Measurements from ENCODE around the gene CELF2. TPM values are rescaled to one million over a fixed set of nuclear protein-coding genes. Genes with fewer than 3 reads are reported as not detected.

The CELF2 gene
- total RNA-seq, 4 donors from 2014 or later, result 28.7 to 55.4 (median 35.0) TPM

GRCh38 chr10:11065567-11065966 lies 47.9 kb downstream of the CELF2 start:
- intact Hi-C loops (cut with DNase I), result no loop called here
- TF ChIP-seq POLR2A (IDR thresholded peaks at IDR 0.05), result no peak
- no peak for TF ChIP-seq CTCF (IDR thresholded peaks at IDR 0.05)
- Histone ChIP-seq H3K27ac (no peak overlapping the region), H3K36me3 (no peaks in the 10 kb centered on the region), H3K27me3 (no peaks in the 10 kb centered on the region), H3K4me1 (no peaks in the 10 kb centered on the region), H3K4me3 (replicated peaks in 1 of 3) (no peak overlapping the region), H3K9me3 (no peaks in the 10 kb centered on the region)
- no peak for DNase-seq
- WGBS, 2 donors, result 93 to 96% methylated on average over 4 of the region's 4 CpGs

- Histone ChIP-seq H3K4me1 (no peaks in the 10 kb centered on the region), H3K9me3 (no peaks in the 10 kb centered on the region), H3K27me3 (no peaks in the 10 kb centered on the region), H3K4me3 (replicated peaks in 1 of 3) (no peak overlapping the region), H3K36me3 (no peaks in the 10 kb centered on the region), H3K27ac (no peak overlapping the region)
- intact Hi-C loops (cut with DNase I), result no loop called here
- WGBS, 2 donors, result 95 to 99% methylated on average over 4 of the region's 4 CpGs
- TF ChIP-seq POLR2A (IDR thresholded peaks at IDR 0.05) (no peak), CTCF (IDR thresholded peaks at IDR 0.05) (no peak)
- DNase-seq, result no peak
These were observed 48.8 kb downstream of the CELF2 start for GRCh38 chr10:11066520-11066919.

- H3K4me1 ChIP-seq, result no peaks in the 10 kb centered on the region
- DNase-seq, result no peak
- no peaks in the 10 kb centered on the region for H3K36me3 ChIP-seq
- WGBS, 2 donors, result 91 to 96% methylated on average over 4 of the region's 4 CpGs
- no peak overlapping the region for H3K4me3 ChIP-seq (replicated peaks in 1 of 3)
- TF ChIP-seq CTCF (IDR thresholded peaks at IDR 0.05) (no peak), POLR2A (IDR thresholded peaks at IDR 0.05) (no peak)
- no peak overlapping the region for H3K27ac ChIP-seq
- H3K9me3 ChIP-seq, result no peaks in the 10 kb centered on the region
- no peaks in the 10 kb centered on the region for H3K27me3 ChIP-seq
- intact Hi-C loops (cut with DNase I), result no loop called here
These were observed 51.4 kb downstream of the CELF2 start for GRCh38 chr10:11068861-11069633.

- no peaks in the 10 kb centered on the region for H3K9me3 ChIP-seq
- no peaks in the 10 kb centered on the region for H3K4me1 ChIP-seq
- H3K36me3 ChIP-seq, result no peaks in the 10 kb centered on the region
- no peaks in the 10 kb centered on the region for H3K27me3 ChIP-seq
- intact Hi-C loops (cut with DNase I), result no loop called here
- no peak overlapping the region for H3K4me3 ChIP-seq (replicated peaks in 1 of 3)
- WGBS, 2 donors, result 81 to 87% methylated on average over 4 of the region's 4 CpGs
- no peak for TF ChIP-seq CTCF (IDR thresholded peaks at IDR 0.05)
- no peak for TF ChIP-seq POLR2A (IDR thresholded peaks at IDR 0.05)
- no peak overlapping the region for H3K27ac ChIP-seq
- no peak for DNase-seq
These were observed 55.7 kb downstream of the CELF2 start for GRCh38 chr10:11073410-11073809.

- no peaks in the 10 kb centered on the region for H3K4me1 ChIP-seq
- H3K27me3 ChIP-seq, result no peaks in the 10 kb centered on the region
- WGBS, 2 donors, result 83% methylated on average over 4 of the region's 4 CpGs
- intact Hi-C loops (cut with DNase I), result no loop called here
- H3K9me3 ChIP-seq, result no peaks in the 10 kb centered on the region
- TF ChIP-seq CTCF (IDR thresholded peaks at IDR 0.05) (no peak), POLR2A (IDR thresholded peaks at IDR 0.05) (no peak)
- H3K4me3 ChIP-seq (replicated peaks in 1 of 3), result no peak overlapping the region
- H3K36me3 ChIP-seq, result no peaks in the 10 kb centered on the region
- DNase-seq, result no peak
- no peak overlapping the region for H3K27ac ChIP-seq
These were observed 57.0 kb downstream of the CELF2 start for GRCh38 chr10:11074536-11075267.

Measured in thyroid gland (tissue), 4 donors.